ENCODE data around the gene PLAU. TPM values are rescaled to one million over a fixed set of nuclear protein-coding genes. Genes with fewer than 3 reads are reported as not detected.
"Not testable (repeated sequence)": the region's sequence is repeated elsewhere in the genome, so short reads cannot be mapped to it uniquely, and the experiment has no call there.

The PLAU gene
- total RNA-seq, 2 experiments from 2014 or later = not detected

DNA sequence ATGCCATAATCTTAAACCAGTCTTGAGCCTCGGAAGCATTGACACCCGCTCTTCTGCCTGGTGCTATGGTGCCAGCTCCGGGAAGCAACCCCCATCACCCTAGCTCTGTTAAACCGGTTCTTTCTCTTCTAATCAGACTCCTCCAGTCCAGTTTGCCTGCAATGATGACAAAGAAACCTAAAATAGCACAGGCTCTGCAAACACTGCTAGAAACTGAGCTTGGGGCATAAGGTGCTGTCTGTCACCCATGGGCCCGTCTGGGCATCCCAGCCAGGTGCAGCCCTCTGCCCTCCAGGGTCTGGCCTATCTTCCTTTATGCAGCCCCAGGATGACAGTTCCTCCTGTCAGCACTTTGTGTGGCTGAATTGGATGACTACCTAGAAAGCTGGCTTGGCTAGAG is 22.4 kb upstream of the PLAU start:
- Mint-ChIP-seq H3K4me3 (no peak overlapping the region), H3K27ac (no peak overlapping the region), H3K4me1 (ENCODE audit: low read depth) (peaks cover 10% of the 10 kb centered on the region), H3K27me3 (no peaks in the 10 kb centered on the region), H3K36me3 (ENCODE audit: low read depth) (no peaks in the 10 kb centered on the region), H3K9me3 (no peaks in the 10 kb centered on the region)
- intact Hi-C loops (cut with DNase I, micrococcal nuclease) = loop anchor here in 1 of 2 experiments (10.0 kb wide), 1 partner anchor 346 kb away; no protein-coding TSS in a partner anchor
- DNase-seq (no peak), ATAC-seq (ENCODE audit: poor library complexity) (no peak)
- ChIA-PET CTCF (interaction anchor here (0.9 to 4.2 kb wide), 2 partner anchors 9 to 52 kb away, joined by 3 to 62 read pairs; no protein-coding TSS in a partner anchor), POLR2A (no interaction called here)
- H3K27ac ChIP-seq (ENCODE audit: low read depth in 1 of 2, low read length in 2 of 2) = no peak overlapping the region
- H3K9me3 ChIP-seq (ENCODE audit: control insufficient read depth in 1 of 2, insufficient read depth in 1 of 2, low read length in 2 of 2) = no peaks in the 10 kb centered on the region
- H3K4me1 ChIP-seq (ENCODE audit: insufficient read depth, low read length) = peaks cover 7% of the 10 kb centered on the region
- no peak overlapping the region for H3K4me3 ChIP-seq (ENCODE audit: low read length)
- no peaks in the 10 kb centered on the region for H3K36me3 ChIP-seq (ENCODE audit: insufficient read depth, low read length)
- TF ChIP-seq, protein P1, sequence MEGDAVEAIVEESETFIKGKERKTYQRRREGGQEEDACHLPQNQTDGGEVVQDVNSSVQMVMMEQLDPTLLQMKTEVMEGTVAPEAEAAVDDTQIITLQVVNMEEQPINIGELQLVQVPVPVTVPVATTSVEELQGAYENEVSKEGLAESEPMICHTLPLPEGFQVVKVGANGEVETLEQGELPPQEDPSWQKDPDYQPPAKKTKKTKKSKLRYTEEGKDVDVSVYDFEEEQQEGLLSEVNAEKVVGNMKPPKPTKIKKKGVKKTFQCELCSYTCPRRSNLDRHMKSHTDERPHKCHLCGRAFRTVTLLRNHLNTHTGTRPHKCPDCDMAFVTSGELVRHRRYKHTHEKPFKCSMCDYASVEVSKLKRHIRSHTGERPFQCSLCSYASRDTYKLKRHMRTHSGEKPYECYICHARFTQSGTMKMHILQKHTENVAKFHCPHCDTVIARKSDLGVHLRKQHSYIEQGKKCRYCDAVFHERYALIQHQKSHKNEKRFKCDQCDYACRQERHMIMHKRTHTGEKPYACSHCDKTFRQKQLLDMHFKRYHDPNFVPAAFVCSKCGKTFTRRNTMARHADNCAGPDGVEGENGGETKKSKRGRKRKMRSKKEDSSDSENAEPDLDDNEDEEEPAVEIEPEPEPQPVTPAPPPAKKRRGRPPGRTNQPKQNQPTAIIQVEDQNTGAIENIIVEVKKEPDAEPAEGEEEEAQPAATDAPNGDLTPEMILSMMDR (IDR thresholded peaks at IDR 0.05) = no peak
- no peaks in the 10 kb centered on the region for H3K27me3 ChIP-seq (ENCODE audit: control insufficient read depth in 1 of 2, insufficient read depth in 2 of 2, low read length in 2 of 2)

DNA sequence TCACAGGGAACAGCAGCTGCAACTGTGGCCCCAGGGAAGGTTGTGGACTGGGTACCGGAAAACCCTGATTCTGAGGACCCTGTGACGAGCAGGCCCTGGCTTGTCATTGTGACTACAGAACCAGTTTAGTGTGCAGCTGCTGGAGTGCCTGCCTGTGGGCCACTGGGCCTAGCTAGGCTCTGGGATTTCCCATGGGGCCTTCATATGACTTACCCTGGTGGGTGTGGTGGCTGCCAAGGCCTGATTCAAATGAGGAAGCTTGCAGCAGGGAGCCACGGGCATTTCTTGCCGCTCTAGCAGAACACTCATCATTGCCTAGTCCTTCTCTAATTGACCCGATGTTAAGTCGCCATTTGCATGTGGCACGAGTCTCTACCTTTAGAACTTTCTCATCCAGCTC is 21.9 kb upstream of the PLAU start:
- Mint-ChIP-seq H3K4me3 (no peak overlapping the region), H3K4me1 (ENCODE audit: low read depth) (peaks cover 10% of the 10 kb centered on the region), H3K9me3 (no peaks in the 10 kb centered on the region), H3K27ac (no peak overlapping the region), H3K27me3 (no peaks in the 10 kb centered on the region), H3K36me3 (ENCODE audit: low read depth) (no peaks in the 10 kb centered on the region)
- ChIA-PET POLR2A (no interaction called here), CTCF (interaction anchor here (0.9 to 4.2 kb wide), 4 partner anchors 9 to 52 kb away, joined by 3 to 62 read pairs (median 4); no protein-coding TSS in a partner anchor)
- intact Hi-C loops (cut with DNase I, micrococcal nuclease) = loop anchor here in 1 of 2 experiments (10.0 kb wide), 1 partner anchor 346 kb away; no protein-coding TSS in a partner anchor
- ATAC-seq (ENCODE audit: poor library complexity) = no peak
- H3K4me3 ChIP-seq (ENCODE audit: low read length) = no peak overlapping the region
- no peaks in the 10 kb centered on the region for H3K9me3 ChIP-seq (ENCODE audit: control insufficient read depth in 1 of 2, insufficient read depth in 1 of 2, low read length in 2 of 2)
- TF ChIP-seq, protein P1 (IDR thresholded peaks at IDR 0.05) = no peak
- peak in 3 of 14 experiments; percentile 24 to 77 (median 67) for DNase-seq
- no peak overlapping the region for H3K27ac ChIP-seq (ENCODE audit: low read depth in 1 of 2, low read length in 2 of 2)
- H3K27me3 ChIP-seq (ENCODE audit: control insufficient read depth in 1 of 2, insufficient read depth in 2 of 2, low read length in 2 of 2) = no peaks in the 10 kb centered on the region
- H3K36me3 ChIP-seq (ENCODE audit: insufficient read depth, low read length) = no peaks in the 10 kb centered on the region
- peaks cover 7% of the 10 kb centered on the region for H3K4me1 ChIP-seq (ENCODE audit: insufficient read depth, low read length)

DNA sequence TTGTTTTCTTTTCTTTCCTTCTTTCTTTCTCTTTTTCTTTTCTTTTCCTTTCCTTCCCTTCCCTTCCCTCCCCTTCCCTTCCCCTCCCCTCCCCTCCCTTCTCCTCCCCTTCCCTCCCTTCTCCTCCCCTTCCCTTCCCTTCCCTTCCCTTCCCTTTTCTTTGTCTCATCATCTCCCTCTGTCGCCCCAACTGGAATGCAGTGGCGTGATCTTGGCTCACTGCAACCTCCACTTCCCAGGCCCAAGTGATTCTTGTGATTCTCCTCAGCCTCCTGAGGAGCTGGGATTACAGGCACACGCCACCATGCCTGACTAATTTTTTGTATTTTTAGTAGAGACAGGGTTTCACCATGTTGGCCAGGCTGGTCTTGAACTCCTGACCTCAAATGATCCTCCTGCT is 21.5 kb upstream of the PLAU start:
- H3K27ac Mint-ChIP-seq; H3K4me1 ChIP-seq (ENCODE audit: insufficient read depth, low read length); H3K4me3 ChIP-seq (ENCODE audit: low read length); H3K36me3 ChIP-seq (ENCODE audit: insufficient read depth, low read length); H3K27me3 ChIP-seq (ENCODE audit: control insufficient read depth in 1 of 2, insufficient read depth in 2 of 2, low read length in 2 of 2); H3K9me3 ChIP-seq (ENCODE audit: control insufficient read depth in 1 of 2, insufficient read depth in 1 of 2, low read length in 2 of 2); H3K27me3 Mint-ChIP-seq; POLR2A ChIA-PET; ATAC-seq (ENCODE audit: poor library complexity); H3K27ac ChIP-seq (ENCODE audit: low read depth in 1 of 2, low read length in 2 of 2); H3K9me3 Mint-ChIP-seq; DNase-seq; H3K4me1 Mint-ChIP-seq (ENCODE audit: low read depth); H3K4me3 Mint-ChIP-seq; H3K36me3 Mint-ChIP-seq (ENCODE audit: low read depth): not testable (repeated sequence)
- intact Hi-C loops (cut with DNase I, micrococcal nuclease) = loop anchor here in 1 of 2 experiments (10.0 kb wide), 1 partner anchor 345 kb away; no protein-coding TSS in a partner anchor
- CTCF ChIA-PET = interaction anchor here (0.9 to 1.2 kb wide), 3 partner anchors 10 to 51 kb away, joined by 3 to 4 read pairs (median 3); no protein-coding TSS in a partner anchor

DNA sequence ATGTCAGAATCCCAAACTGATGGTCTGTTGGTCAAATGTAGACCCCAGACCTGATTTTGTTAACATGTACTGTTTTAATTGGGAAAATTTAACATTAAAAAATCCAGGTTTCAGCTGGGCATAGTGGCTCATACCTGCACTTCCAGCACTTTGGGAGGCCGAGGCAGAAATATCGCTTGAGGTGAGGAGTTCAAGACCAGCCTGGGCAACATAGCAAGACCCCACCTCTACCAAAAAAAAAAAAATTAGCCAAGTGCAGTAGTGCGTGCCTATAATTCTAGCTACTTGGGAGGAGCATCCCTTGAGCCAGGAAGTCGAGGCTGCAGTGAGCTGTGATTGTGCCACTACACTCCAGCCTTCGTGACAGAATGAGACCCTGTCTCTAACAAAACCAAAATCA is 20.7 kb upstream of the PLAU start:
- Histone ChIP-seq H3K9me3 (ENCODE audit: control insufficient read depth in 1 of 2, insufficient read depth in 1 of 2, low read length in 2 of 2) (no peaks in the 10 kb centered on the region), H3K36me3 (ENCODE audit: insufficient read depth, low read length) (no peaks in the 10 kb centered on the region), H3K27ac (ENCODE audit: low read depth in 1 of 2, low read length in 2 of 2) (no peak overlapping the region), H3K4me3 (ENCODE audit: low read length) (no peak overlapping the region), H3K4me1 (ENCODE audit: insufficient read depth, low read length) (peaks cover 7% of the 10 kb centered on the region), H3K27me3 (ENCODE audit: control insufficient read depth in 1 of 2, insufficient read depth in 2 of 2, low read length in 2 of 2) (no peaks in the 10 kb centered on the region)
- POLR2A ChIA-PET = no interaction called here
- H3K36me3 Mint-ChIP-seq (ENCODE audit: low read depth) = no peaks in the 10 kb centered on the region
- TF ChIP-seq, protein P1 (IDR thresholded peaks at IDR 0.05) = no peak
- no peaks in the 10 kb centered on the region for H3K27me3 Mint-ChIP-seq
- DNase-seq (no peak), ATAC-seq (ENCODE audit: poor library complexity) (no peak)
- no peak overlapping the region for H3K27ac Mint-ChIP-seq
- intact Hi-C loops (cut with DNase I, micrococcal nuclease) = no loop called here
- CTCF ChIA-PET = interaction anchor here (0.6 to 1.2 kb wide), 4 partner anchors 11 to 1141 kb away, joined by 3 to 4 read pairs (median 3); no protein-coding TSS in a partner anchor
- H3K4me3 Mint-ChIP-seq = no peak overlapping the region
- no peaks in the 10 kb centered on the region for H3K9me3 Mint-ChIP-seq
- peaks cover 10% of the 10 kb centered on the region for H3K4me1 Mint-ChIP-seq (ENCODE audit: low read depth)

DNA sequence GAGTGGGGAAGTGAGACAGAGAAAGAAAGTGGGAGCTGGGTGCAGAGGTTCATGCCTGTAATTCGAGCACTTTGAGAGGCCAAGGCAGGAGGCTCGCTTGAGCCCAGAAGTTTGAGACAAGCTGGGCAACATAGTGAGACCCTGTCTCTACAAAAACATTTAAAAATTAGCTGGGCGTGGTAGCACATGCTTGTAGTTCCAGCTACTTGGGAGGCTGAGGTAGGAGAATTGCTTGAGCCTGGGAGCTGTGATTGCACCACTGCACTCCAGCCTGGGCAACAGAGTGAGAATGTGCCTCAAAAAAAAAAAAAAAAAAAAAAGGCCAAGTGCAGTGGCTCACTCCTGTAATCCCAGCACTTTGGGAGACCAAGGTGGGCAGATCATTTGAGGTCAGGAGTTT is 20.1 kb upstream of the PLAU start:
- H3K27me3 Mint-ChIP-seq; H3K4me3 Mint-ChIP-seq; H3K9me3 Mint-ChIP-seq; ATAC-seq (ENCODE audit: poor library complexity); H3K27ac Mint-ChIP-seq; H3K36me3 Mint-ChIP-seq (ENCODE audit: low read depth); H3K4me1 ChIP-seq (ENCODE audit: insufficient read depth, low read length); H3K4me1 Mint-ChIP-seq (ENCODE audit: low read depth); H3K4me3 ChIP-seq (ENCODE audit: low read length); DNase-seq; H3K27ac ChIP-seq (ENCODE audit: low read depth in 1 of 2, low read length in 2 of 2); POLR2A ChIA-PET; intact Hi-C loops (cut with DNase I, micrococcal nuclease); H3K9me3 ChIP-seq (ENCODE audit: control insufficient read depth in 1 of 2, insufficient read depth in 1 of 2, low read length in 2 of 2); H3K36me3 ChIP-seq (ENCODE audit: insufficient read depth, low read length); H3K27me3 ChIP-seq (ENCODE audit: control insufficient read depth in 1 of 2, insufficient read depth in 2 of 2, low read length in 2 of 2): not testable (repeated sequence)
- CTCF ChIA-PET = interaction anchor here (0.6 to 2.1 kb wide), 4 partner anchors 11 to 1141 kb away, joined by 3 to 10 read pairs (median 3); no protein-coding TSS in a partner anchor
